Neuronal stem cell (in vitro differentiated cells): Measurements from ENCODE around the gene TTC23.

Experiments
- DNase-seq: peaks from one replicate; pipeline ENCODE4 v3.0.0-alpha.2; 2013; ENCODE audit warnings: low spot score
- H2AFZ ChIP-seq: one replicate; pipeline ENCODE4 v1.6.1; 2013; ENCODE audit warnings: mild to moderate bottlenecking, low read length, inconsistent platforms
- H2AK5ac ChIP-seq: 2 replicates; pipeline ENCODE4 v1.6.1; 2013; ENCODE audit warnings: low read depth, mild to moderate bottlenecking, inconsistent platforms, low read length, moderate library complexity, mixed read lengths
- H2BK120ac ChIP-seq: 2 replicates; pipeline ENCODE4 v1.6.1; 2013; ENCODE audit warnings: low read depth, mild to moderate bottlenecking, inconsistent platforms, low read length, moderate library complexity, mixed read lengths
- H2BK12ac ChIP-seq: one replicate; pipeline ENCODE4 v1.6.1; 2013; ENCODE audit warnings: low read length, inconsistent platforms
- H2BK15ac ChIP-seq: 2 replicates; pipeline ENCODE4 v1.6.1; 2013; ENCODE audit warnings: mild to moderate bottlenecking, low read length, inconsistent platforms, mixed read lengths
- H2BK5ac ChIP-seq: one replicate; pipeline ENCODE4 v1.6.1; 2013; ENCODE audit warnings: inconsistent platforms, mild to moderate bottlenecking, low read length, moderate library complexity
- H3K14ac ChIP-seq: one replicate; pipeline ENCODE4 v1.6.1; 2013; ENCODE audit warnings: low read length, inconsistent platforms
- H3K18ac ChIP-seq: 2 replicates; pipeline ENCODE4 v1.6.1; 2013; ENCODE audit warnings: low read length, inconsistent platforms
- H3K23ac ChIP-seq: 2 replicates; pipeline ENCODE4 v1.6.1; 2013; ENCODE audit warnings: low read depth, mild to moderate bottlenecking, mixed read lengths, low read length, inconsistent platforms; ENCODE audit not compliant: poor library complexity
- H3K27ac ChIP-seq: replicated peaks from 3 replicates; pipeline ENCODE4 v1.5.1; 2013; ENCODE audit warnings: low read length, inconsistent platforms
- H3K27me3 ChIP-seq, 3 experiments: 2 replicates each; pipeline ENCODE4 v1.6.1; 2013; ENCODE audit warnings: low read length in 3 of 3, mild to moderate bottlenecking in 2 of 3, inconsistent platforms in 1 of 3, low read depth in 1 of 3, mixed read lengths in 1 of 3, moderate library complexity in 1 of 3; ENCODE audit not compliant: control insufficient read depth in 3 of 3, insufficient read depth in 3 of 3
- H3K36me3 ChIP-seq, 2 donors: replicated peaks in 1 of 2; 2 replicates each; pipeline ENCODE4 v1.6.1; 2013; ENCODE audit warnings: low read length in 2 of 2; ENCODE audit not compliant: control insufficient read depth in 2 of 2, insufficient read depth in 2 of 2
- H3K4ac ChIP-seq: 2 replicates; pipeline ENCODE4 v1.6.1; 2013; ENCODE audit warnings: inconsistent platforms, mild to moderate bottlenecking, low read length, moderate library complexity
- H3K4me1 ChIP-seq, 2 donors: 1 replicate in 1 of 2; 2 replicates in 1 of 2; pipeline ENCODE4 v1.6.1; 2013; ENCODE audit warnings: low read length in 2 of 2, low read depth in 1 of 2; ENCODE audit not compliant: control insufficient read depth in 2 of 2, insufficient read depth in 1 of 2
- H3K4me2 ChIP-seq: one replicate; pipeline ENCODE4 v1.6.1; 2013; ENCODE audit warnings: mild to moderate bottlenecking, low read length, inconsistent platforms; ENCODE audit not compliant: insufficient read depth, poor library complexity, severe bottlenecking
- H3K4me3 ChIP-seq, 2 donors: 2 replicates each; pipeline ENCODE4 v1.5.1; 2013; ENCODE audit warnings: low read length in 2 of 2, mild to moderate bottlenecking in 2 of 2, inconsistent platforms in 1 of 2, moderate library complexity in 1 of 2
- H3K79me1 ChIP-seq: one replicate; pipeline ENCODE4 v1.6.1; 2013; ENCODE audit warnings: low read depth, mild to moderate bottlenecking, inconsistent platforms, low read length, moderate library complexity
- H3K9ac ChIP-seq: one replicate; pipeline ENCODE4 v1.6.1; 2013; ENCODE audit warnings: mild to moderate bottlenecking, low read depth, low read length, inconsistent platforms; ENCODE audit not compliant: poor library complexity
- H3K9me3 ChIP-seq, 2 donors: replicated peaks in 1 of 2; 2 replicates each; pipeline versions ENCODE3 to v1.6.1; 2013; ENCODE audit warnings: low read length in 2 of 2, mild to moderate bottlenecking in 2 of 2, inconsistent platforms in 1 of 2, low read depth in 1 of 2, mixed read lengths in 1 of 2, moderate library complexity in 1 of 2; ENCODE audit not compliant: control insufficient read depth in 2 of 2, insufficient read depth in 1 of 2
- H4K8ac ChIP-seq: one replicate; pipeline ENCODE4 v1.6.1; 2013; ENCODE audit warnings: low read depth, mild to moderate bottlenecking, inconsistent platforms, low read length, moderate library complexity
- H4K91ac ChIP-seq: one replicate; pipeline ENCODE4 v1.6.1; 2013; ENCODE audit warnings: low read length, low read depth, mild to moderate bottlenecking, inconsistent platforms; ENCODE audit not compliant: poor library complexity
- WGBS, 2 donors: extraction: QIAGEN DNeasy Blood & Tissue Kit; methylation state at CpG; one replicate each; pipeline ENCODE4 v1.1.7; 2013; ENCODE audit warnings: missing lambda C conversion rate in 2 of 2, mixed read lengths in 1 of 2; ENCODE audit not compliant: insufficient read length in 2 of 2, insufficient replicate concordance in 1 of 2; ENCODE audit errors: extremely low coverage in 2 of 2; 5-methylcytosine and 5-hydroxymethylcytosine counted together

Gene TTC23

GRCh38 chr15:99141943-99142342 lies 107.4 kb downstream of the TTC23 start:
- Histone ChIP-seq H3K9ac (no peak overlapping the region), H2BK120ac (no peak overlapping the region), H2BK12ac (no peak overlapping the region), H3K27me3 (no peaks in the 10 kb centered on the region), H2AK5ac (no peak overlapping the region), H3K27ac (no peak overlapping the region), H3K9me3 (peaks cover 0 to 2% of the 10 kb centered on the region in 2 donors), H3K23ac (no peak overlapping the region), H3K4ac (no peak overlapping the region), H2BK15ac (no peak overlapping the region), H3K36me3 (peaks cover under 1 to 13% of the 10 kb centered on the region in 2 donors), H3K79me1 (no peaks in the 10 kb centered on the region), H2BK5ac (no peak overlapping the region), H2AFZ (no peak overlapping the region), H3K4me3 (no peak overlapping the region), H4K91ac (no peak overlapping the region), H3K4me1 (peaks cover 15 to 20% of the 10 kb centered on the region in 2 donors), H3K14ac (no peak overlapping the region), H4K8ac (no peak overlapping the region), H3K4me2 (no peak overlapping the region), H3K18ac (peak overlapping the region; percentile 16)
- no peak for DNase-seq
- no CpG with 5 or more reads among the region's 4 CpGs for WGBS, 2 donors

GRCh38 chr15:99140590-99140989 lies 108.8 kb downstream of the TTC23 start:
- Histone ChIP-seq H3K4me3 (no peak overlapping the region), H3K36me3 (peaks cover 6 to 21% of the 10 kb centered on the region in 2 donors), H2BK5ac (no peak overlapping the region), H3K14ac (no peak overlapping the region), H2BK12ac (no peak overlapping the region), H2AFZ (no peak overlapping the region), H4K8ac (no peak overlapping the region), H3K27ac (no peak overlapping the region), H3K9me3 (peaks cover 0 to 2% of the 10 kb centered on the region in 2 donors), H2BK15ac (no peak overlapping the region), H3K4ac (no peak overlapping the region), H3K4me1 (peaks cover 19 to 20% of the 10 kb centered on the region in 2 donors), H3K9ac (no peak overlapping the region), H2AK5ac (no peak overlapping the region), H3K27me3 (no peaks in the 10 kb centered on the region), H3K18ac (no peak overlapping the region), H4K91ac (no peak overlapping the region), H3K23ac (no peak overlapping the region), H3K79me1 (no peaks in the 10 kb centered on the region), H2BK120ac (no peak overlapping the region), H3K4me2 (no peak overlapping the region)
- WGBS, 2 donors: no CpG with 5 or more reads among the region's 4 CpGs
- no peak for DNase-seq

- no peak overlapping the region for H3K18ac ChIP-seq
- no peaks in the 10 kb centered on the region for H3K27me3 ChIP-seq
- H3K14ac ChIP-seq: no peak overlapping the region
- no peak overlapping the region for H2AFZ ChIP-seq
- no peak for DNase-seq
- H3K36me3 ChIP-seq: peaks cover 6 to 27% of the 10 kb centered on the region in 2 donors
- no CpG with 5 or more reads among the region's 4 CpGs for WGBS, 2 donors
- H3K4me2 ChIP-seq: no peak overlapping the region
- H3K9ac ChIP-seq: no peak overlapping the region
- no peak overlapping the region for H2BK15ac ChIP-seq
- peaks cover 20% of the 10 kb centered on the region in 2 donors for H3K4me1 ChIP-seq
- H2BK120ac ChIP-seq: no peak overlapping the region
- no peak overlapping the region for H3K27ac ChIP-seq
- H3K79me1 ChIP-seq: no peaks in the 10 kb centered on the region
- H4K8ac ChIP-seq: no peak overlapping the region
- H3K23ac ChIP-seq: no peak overlapping the region
- H3K4me3 ChIP-seq: no peak overlapping the region
- no peak overlapping the region for H2BK12ac ChIP-seq
- H4K91ac ChIP-seq: no peak overlapping the region
- H2BK5ac ChIP-seq: no peak overlapping the region
- no peak overlapping the region for H2AK5ac ChIP-seq
- H3K4ac ChIP-seq: no peak overlapping the region
- peaks cover 0 to 2% of the 10 kb centered on the region in 2 donors for H3K9me3 ChIP-seq
These were observed 110.1 kb downstream of the TTC23 start for GRCh38 chr15:99139276-99139675.

GRCh38 chr15:99138491-99138982 lies 110.8 kb downstream of the TTC23 start:
- peak overlapping the region; percentile 1 for H3K14ac ChIP-seq
- no peak overlapping the region for H2BK120ac ChIP-seq
- H3K18ac ChIP-seq: no peak overlapping the region
- no peak overlapping the region for H3K23ac ChIP-seq
- H3K9ac ChIP-seq: no peak overlapping the region
- H3K4me1 ChIP-seq: peaks cover 13% of the 10 kb centered on the region in 2 donors
- H3K79me1 ChIP-seq: no peaks in the 10 kb centered on the region
- no peak overlapping the region for H3K4me3 ChIP-seq
- no peak overlapping the region for H3K27ac ChIP-seq
- no peak overlapping the region for H2BK15ac ChIP-seq
- H3K27me3 ChIP-seq: no peaks in the 10 kb centered on the region
- no peak overlapping the region for H4K8ac ChIP-seq
- peaks cover 6 to 29% of the 10 kb centered on the region in 2 donors for H3K36me3 ChIP-seq
- no peak overlapping the region for H2AFZ ChIP-seq
- H3K4me2 ChIP-seq: no peak overlapping the region
- no CpG with 5 or more reads among the region's 15 CpGs for WGBS, 2 donors
- no peak overlapping the region for H2BK12ac ChIP-seq
- no peak overlapping the region for H2BK5ac ChIP-seq
- H4K91ac ChIP-seq: no peak overlapping the region
- H3K9me3 ChIP-seq: peaks cover 0 to 2% of the 10 kb centered on the region in 2 donors
- DNase-seq: no peak
- no peak overlapping the region for H2AK5ac ChIP-seq
- no peak overlapping the region for H3K4ac ChIP-seq
